Body of pancreas (tissue), 4 donors: ENCODE data around the gene C20orf141. TPM values are rescaled to one million over a fixed set of nuclear protein-coding genes. Genes with fewer than 3 reads are reported as not detected.
"Not testable (repeated sequence)": the region's sequence is repeated elsewhere in the genome, so short reads cannot be mapped to it uniquely, and the experiment has no call there.

Experiments used
- ATAC-seq: fragments of 150-250 bp; one replicate; pipeline ENCODE4 v1.9.1; 2016
- DNase-seq, 4 donors: peaks; one replicate each; pipeline ENCODE4 v3.0.0-alpha.2; 2019
- H3K27ac ChIP-seq, 4 donors: fragments of 200-600 bp; sonication (generic); 1 replicate in 3 of 4; 2 replicates in 1 of 4; pipeline versions ENCODE4 v1.5.1 to v1.6.1; 2016 to 2019; ENCODE audit warnings: mild to moderate bottlenecking in 1 of 4, mixed read lengths in 1 of 4, moderate library complexity in 1 of 4
- H3K27me3 ChIP-seq, 2 donors: fragments of 200-600 bp; sonication (generic); one replicate each; pipeline ENCODE4 v1.6.0; 2016; ENCODE audit warnings: mild to moderate bottlenecking in 1 of 2
- H3K36me3 ChIP-seq, 2 donors: fragments of 200-600 bp; sonication (generic); replicated peaks in 1 of 2; 2 replicates each; pipeline ENCODE4 v1.5.1; 2016; ENCODE audit warnings: low read depth in 2 of 2; ENCODE audit not compliant: insufficient read depth in 1 of 2
- H3K4me1 ChIP-seq: fragments of 200-600 bp; sonication (generic); one replicate; pipeline ENCODE4 v1.6.0; 2016
- H3K4me3 ChIP-seq, 2 donors: fragments of 200-600 bp; sonication (generic); 1 replicate in 1 of 2; 2 replicates in 1 of 2; pipeline ENCODE4 v1.5.1; 2016 to 2019
- H3K9me3 ChIP-seq, 3 donors: fragments of 200-600 bp; sonication (generic); 1 replicate in 2 of 3; 2 replicates in 1 of 3; pipeline ENCODE4 v1.5.1; 2016
- POLR2A ChIP-seq, 3 donors: fragments of 450-650 bp; IDR thresholded peaks; one replicate each; pipeline ENCODE4 v1.6.1; 2016; ENCODE audit warnings: antibody characterized with exemption in 3 of 3, mild to moderate bottlenecking in 2 of 3
- WGBS, 2 donors: methylation state at CpG; one replicate each; pipeline ENCODE4 v1.1.5; 2017; 5-methylcytosine and 5-hydroxymethylcytosine counted together
- intact Hi-C: fragments of 100-400 bp; cut with DNase I; formaldehyde crosslinking; loops from one replicate; pipeline ENCODE4 v1.15.1; 2023
- total RNA-seq, 2 donors: library from RNA; depleted of rRNA; stranded (reverse); fragments of >200 nt; gene quantifications; one replicate each; pipeline ENCODE4 v1.1.0, GENCODE V29; 2016
- TF ChIP-seq, protein P1 (sequence below), 7 experiments: fragments of 450-650 bp in 4 of 7; fragments of 200-600 bp in 3 of 7; sonication (generic) in 3 of 7; IDR thresholded peaks; one replicate each; pipeline ENCODE4 v1.5.1; 2016 to 2019; ENCODE audit warnings: antibody characterized with exemption in 7 of 7

Gene C20orf141, protein sequence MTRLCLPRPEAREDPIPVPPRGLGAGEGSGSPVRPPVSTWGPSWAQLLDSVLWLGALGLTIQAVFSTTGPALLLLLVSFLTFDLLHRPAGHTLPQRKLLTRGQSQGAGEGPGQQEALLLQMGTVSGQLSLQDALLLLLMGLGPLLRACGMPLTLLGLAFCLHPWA
- not detected for total RNA-seq

DNA sequence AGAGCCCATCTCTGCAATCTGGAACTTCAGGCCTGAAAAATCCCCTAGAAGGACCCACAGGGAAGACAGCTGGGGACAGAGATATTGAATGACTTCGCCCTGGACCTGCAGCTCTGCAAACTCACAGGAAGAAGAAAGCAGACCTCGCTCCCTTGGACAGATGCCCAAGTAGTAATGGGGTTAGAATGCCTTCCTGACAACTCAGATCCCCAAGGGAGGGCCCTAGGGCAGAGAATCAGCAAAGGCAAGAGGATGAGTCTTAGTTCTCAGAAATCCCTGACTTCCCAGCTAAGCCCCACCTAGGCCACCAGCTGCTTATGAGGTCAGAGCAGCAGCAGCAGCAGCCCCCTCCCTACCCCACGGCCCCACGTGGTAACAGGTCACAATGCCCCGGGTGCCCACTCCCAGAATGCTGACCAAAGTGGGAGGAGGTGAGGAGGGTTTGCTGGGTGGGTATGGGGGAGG, at the start of gene C20orf141:
Gene C20orf141 (plus strand): TSS at position 401 of the 465 bp plus-strand sequence. CDS start 198 bp downstream, outside the sequence.
- TF ChIP-seq, protein P1, sequence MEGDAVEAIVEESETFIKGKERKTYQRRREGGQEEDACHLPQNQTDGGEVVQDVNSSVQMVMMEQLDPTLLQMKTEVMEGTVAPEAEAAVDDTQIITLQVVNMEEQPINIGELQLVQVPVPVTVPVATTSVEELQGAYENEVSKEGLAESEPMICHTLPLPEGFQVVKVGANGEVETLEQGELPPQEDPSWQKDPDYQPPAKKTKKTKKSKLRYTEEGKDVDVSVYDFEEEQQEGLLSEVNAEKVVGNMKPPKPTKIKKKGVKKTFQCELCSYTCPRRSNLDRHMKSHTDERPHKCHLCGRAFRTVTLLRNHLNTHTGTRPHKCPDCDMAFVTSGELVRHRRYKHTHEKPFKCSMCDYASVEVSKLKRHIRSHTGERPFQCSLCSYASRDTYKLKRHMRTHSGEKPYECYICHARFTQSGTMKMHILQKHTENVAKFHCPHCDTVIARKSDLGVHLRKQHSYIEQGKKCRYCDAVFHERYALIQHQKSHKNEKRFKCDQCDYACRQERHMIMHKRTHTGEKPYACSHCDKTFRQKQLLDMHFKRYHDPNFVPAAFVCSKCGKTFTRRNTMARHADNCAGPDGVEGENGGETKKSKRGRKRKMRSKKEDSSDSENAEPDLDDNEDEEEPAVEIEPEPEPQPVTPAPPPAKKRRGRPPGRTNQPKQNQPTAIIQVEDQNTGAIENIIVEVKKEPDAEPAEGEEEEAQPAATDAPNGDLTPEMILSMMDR (IDR thresholded peaks at IDR 0.05) = no peak
- TF ChIP-seq POLR2A (IDR thresholded peaks at IDR 0.05) = no peak
- H3K9me3 ChIP-seq = no peaks in the 10 kb centered on the region
- H3K4me3 ChIP-seq = no peak within 1 kb of the TSS
- no peak within 1 kb of the TSS for H3K27ac ChIP-seq
- no peaks in the 10 kb centered on the region for H3K36me3 ChIP-seq
- no peaks in the 10 kb centered on the region for H3K27me3 ChIP-seq
- ATAC-seq (peak; percentile 50), DNase-seq (peak in 3 of 4 donors; percentile 34 to 67 (median 47))
- WGBS, 2 donors = 41% methylated on average over 5 of the region's 5 CpGs; no CpG with 5 or more reads in 1 of the 2 donors
- no peaks in the 10 kb centered on the region for H3K4me1 ChIP-seq
- intact Hi-C loops = no loop called here

DNA sequence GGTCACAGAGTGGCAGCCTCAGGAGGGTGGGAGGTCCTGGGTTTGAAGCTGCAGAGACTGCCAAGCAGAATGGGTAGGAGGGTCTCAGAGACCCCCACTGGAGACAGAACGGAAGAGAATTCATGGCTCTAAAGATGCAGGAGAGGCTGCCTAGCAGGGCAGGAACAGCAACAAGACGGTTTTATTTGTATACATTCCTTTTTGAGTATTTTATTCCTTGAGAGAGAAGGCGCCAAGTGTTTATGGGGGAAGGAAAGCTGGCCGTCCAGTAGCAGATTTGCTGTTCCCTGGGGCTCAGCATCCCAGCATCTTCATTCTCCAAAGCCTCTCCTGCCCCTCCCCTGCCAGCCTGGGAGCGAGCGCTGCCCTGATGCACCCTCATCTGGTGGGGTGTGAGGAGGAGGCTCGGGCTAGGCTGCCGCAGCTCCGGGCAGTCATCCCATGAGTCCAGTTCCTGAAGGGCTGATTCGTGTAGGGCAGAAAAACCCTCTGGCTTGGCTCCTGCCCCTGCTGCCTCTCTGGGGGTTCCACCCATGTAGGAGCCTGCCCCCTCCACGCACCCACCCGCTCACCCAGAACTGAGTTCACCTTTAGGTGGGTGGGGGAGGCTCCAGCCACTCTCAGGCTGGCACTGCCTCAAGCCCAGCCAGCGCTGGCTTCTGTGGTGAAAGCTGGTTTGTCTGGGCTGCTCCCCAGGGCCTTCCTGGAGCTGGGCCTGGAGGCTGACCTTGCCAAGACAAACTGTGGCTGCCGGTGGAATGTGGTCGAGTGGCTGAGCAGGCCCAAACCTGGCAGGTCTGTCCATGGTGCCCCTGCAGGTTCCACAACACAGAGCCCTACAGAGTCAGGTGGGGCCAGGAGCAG, 46.8 kb upstream of the C20orf141 start:
- intact Hi-C loops = no loop called here
- TF ChIP-seq, protein P1 (IDR thresholded peaks at IDR 0.05) = peak in 2 of 7 experiments; percentile 8 to 29
- peak in 2 of 3 donors; percentile 31 to 36 for TF ChIP-seq POLR2A (IDR thresholded peaks at IDR 0.05)
- no peaks in the 10 kb centered on the region for H3K9me3 ChIP-seq
- WGBS, 2 donors = 24 to 44% methylated on average over 6 to 15 of the region's 15 CpGs
- peak overlapping the region; percentile 7 to 80 (median 73) for H3K27ac ChIP-seq
- H3K4me3 ChIP-seq = no peak overlapping the region
- DNase-seq = peak; percentile 89 to 95 (median 93)
- H3K4me1 ChIP-seq = peaks cover 21% of the 10 kb centered on the region
- ATAC-seq = peak; percentile 97
- no peaks in the 10 kb centered on the region for H3K27me3 ChIP-seq
- no peaks in the 10 kb centered on the region for H3K36me3 ChIP-seq

DNA sequence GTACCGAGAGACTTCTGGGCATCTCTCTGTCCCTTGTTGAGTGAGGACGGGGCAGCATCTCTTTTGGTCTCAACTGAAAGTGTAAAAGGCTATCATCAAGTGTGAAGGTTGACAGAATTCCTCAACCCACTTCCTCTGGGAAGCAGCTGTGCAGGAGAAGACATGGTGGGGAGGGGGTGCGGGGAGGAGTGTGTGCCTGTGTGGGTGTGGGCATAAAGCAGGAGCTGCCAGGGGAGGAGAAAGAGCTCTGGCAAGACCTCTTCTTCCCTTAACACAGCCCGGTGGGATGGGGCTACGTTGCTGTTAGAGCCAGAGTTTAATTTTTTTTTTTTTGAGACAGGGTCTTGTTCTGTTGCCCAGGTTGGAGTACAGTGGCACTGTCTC, 46.2 kb upstream of the C20orf141 start:
- Histone ChIP-seq H3K9me3 (no peaks in the 10 kb centered on the region), H3K27me3 (no peaks in the 10 kb centered on the region), H3K36me3 (no peaks in the 10 kb centered on the region), H3K27ac (peak overlapping the region in 3 of 4 donors; percentile 71 to 80 (median 75)), H3K4me3 (no peak overlapping the region), H3K4me1 (peaks cover 21% of the 10 kb centered on the region)
- TF ChIP-seq, protein P1 (IDR thresholded peaks at IDR 0.05) = no peak
- no peak for TF ChIP-seq POLR2A (IDR thresholded peaks at IDR 0.05)
- WGBS, 2 donors = 44 to 46% methylated on average over 3 to 5 of the region's 5 CpGs
- ATAC-seq (no peak), DNase-seq (no peak)
- intact Hi-C loops = no loop called here

DNA sequence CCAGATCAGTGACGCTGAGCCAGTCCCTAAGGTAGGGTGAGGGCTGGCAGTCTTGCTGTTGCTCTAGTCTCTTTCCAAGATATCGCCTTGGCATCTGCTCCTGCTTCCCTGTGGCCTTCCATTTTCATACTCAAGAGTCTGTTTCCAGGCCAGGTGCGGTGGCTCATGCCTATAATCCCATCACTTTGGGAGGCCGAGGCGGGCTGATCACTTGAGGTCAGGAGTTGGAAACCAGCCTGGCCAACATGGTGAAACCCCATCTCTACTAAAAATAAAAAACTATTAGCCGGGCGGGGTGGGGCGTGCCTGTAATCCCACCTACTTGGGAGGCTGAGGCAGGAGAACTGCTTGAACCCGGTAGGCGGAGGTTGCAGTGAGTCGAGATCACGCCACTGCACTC, 44.7 kb upstream of the C20orf141 start:
- H3K27ac ChIP-seq, H3K27me3 ChIP-seq, intact Hi-C loops, DNase-seq, H3K4me3 ChIP-seq, ATAC-seq, H3K9me3 ChIP-seq, H3K36me3 ChIP-seq: not testable (repeated sequence)
- H3K4me1 ChIP-seq = peaks cover 21% of the 10 kb centered on the region
- 93 to 97% methylated on average over 12 of the region's 12 CpGs for WGBS, 2 donors

DNA sequence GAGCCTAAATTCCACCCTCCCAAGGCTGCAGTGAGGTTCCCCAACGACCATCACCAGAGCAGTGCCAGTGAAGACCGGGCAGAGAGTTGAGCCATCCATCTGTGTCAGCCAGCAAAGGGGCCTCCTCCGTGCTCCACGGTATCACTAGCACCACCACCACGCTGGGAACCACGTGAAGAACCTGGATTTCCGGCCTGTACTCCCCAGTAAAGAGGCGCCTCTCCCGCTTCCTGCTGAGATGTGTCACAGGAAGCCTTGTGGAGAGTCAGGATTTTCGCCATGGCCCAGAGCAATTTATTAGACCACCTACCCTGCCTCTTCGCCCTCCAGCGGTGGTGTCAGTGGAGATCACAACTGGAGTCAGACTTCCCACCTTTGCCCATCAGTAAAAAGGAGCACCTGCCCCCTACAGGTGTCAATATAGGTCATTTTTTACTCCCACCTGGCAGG, 43.1 kb upstream of the C20orf141 start:
- H3K36me3 ChIP-seq = no peaks in the 10 kb centered on the region
- H3K4me3 ChIP-seq = no peak overlapping the region
- 58 to 88% methylated on average over 2 to 12 of the region's 12 CpGs for WGBS, 2 donors
- intact Hi-C loops = no loop called here
- no peaks in the 10 kb centered on the region for H3K27me3 ChIP-seq
- peaks cover 21% of the 10 kb centered on the region for H3K4me1 ChIP-seq
- DNase-seq = no peak
- ATAC-seq = no peak
- H3K27ac ChIP-seq = no peak overlapping the region
- TF ChIP-seq POLR2A (IDR thresholded peaks at IDR 0.05) = no peak
- TF ChIP-seq, protein P1 (IDR thresholded peaks at IDR 0.05) = no peak
- no peaks in the 10 kb centered on the region for H3K9me3 ChIP-seq
